ENCODE results near the gene USP34.
"Not testable (repeated sequence)": the region's sequence is repeated elsewhere in the genome, so short reads cannot be mapped to it uniquely, and the experiment has no call there.

Gene USP34

DNA sequence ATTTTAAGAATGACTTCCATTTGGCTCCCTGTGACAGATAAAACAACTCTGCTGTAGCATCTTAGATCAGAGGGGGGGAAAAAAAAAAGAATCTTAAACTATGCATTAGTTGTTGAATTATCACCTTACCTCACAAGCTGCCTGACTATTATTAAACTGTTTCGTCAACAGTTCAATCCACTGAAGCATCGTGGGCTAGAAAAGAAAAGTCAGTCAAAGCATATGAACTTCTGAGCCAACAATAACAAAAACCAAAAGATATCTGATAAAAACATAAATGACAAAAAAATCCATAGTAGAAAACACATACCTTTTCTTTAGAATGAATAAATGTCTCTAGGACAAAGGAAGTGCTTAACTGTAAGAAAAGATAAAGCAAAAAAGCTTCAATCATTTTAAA is 235.2 kb downstream of the USP34 start:
- DNase-seq: no peak

GRCh38 chr2:61233581-61233980 is 237.3 kb downstream of the USP34 start:
- DNase-seq: no peak

GRCh38 chr2:61229936-61230335 is 241.0 kb downstream of the USP34 start:
- no peak for DNase-seq

DNA sequence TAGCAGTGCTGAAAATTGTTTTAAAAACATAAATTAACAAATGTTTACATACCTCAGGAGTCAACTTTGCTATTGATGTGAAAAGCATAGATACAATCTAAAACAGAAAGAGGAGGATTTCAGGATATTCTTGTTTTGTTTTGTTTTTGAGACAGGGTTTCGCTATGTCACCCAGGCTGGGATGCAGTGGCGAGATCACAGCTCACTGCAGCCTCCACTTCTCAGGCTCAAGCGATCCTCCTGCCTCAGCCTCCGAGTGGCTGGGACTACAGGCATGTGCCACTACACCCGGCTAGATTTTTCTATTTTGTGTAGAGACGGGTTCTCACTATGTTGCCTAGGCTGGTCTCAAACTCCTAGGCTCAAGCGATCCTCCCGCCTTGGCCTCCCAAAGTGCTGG is 248.3 kb downstream of the USP34 start:
- DNase-seq: no peak

DNA sequence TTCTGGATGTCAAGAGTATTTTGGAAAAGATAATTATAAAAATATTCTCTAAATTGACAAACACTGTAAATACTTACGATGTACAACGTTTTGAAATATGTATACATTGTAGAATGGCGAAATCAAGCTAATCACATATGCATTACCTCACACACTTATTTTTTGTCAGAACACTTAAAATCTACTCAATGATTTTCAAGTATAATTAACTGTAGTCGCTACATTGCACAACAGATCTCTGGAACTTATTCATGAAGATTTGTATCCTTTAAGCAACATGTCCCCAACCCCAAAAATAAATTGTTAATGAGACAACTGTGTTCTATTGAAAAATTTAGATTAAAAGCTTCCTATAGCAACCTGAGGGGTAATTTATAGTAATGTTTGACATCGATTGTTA is 249.1 kb downstream of the USP34 start:
- DNase-seq: no peak

GRCh38 chr2:61220768-61221167 is 250.1 kb downstream of the USP34 start:
- DNase-seq: no peak

DNA sequence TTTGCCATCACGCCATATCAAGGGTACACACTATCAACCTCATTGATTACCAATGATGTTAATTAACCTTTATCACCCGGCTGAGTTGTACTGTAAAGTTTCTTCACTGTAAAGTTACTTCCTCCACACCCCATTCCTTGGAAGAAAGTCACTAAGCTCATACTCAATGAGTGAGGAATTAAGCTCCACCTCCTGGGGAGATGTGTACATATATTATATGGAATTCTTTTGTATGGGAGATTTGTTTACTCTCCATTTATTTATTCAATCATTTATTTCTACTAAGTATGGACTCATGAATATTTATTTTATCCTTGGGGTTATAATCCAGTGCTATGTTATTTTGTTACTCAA is 252.1 kb downstream of the USP34 start:
- no peak for DNase-seq

DNA sequence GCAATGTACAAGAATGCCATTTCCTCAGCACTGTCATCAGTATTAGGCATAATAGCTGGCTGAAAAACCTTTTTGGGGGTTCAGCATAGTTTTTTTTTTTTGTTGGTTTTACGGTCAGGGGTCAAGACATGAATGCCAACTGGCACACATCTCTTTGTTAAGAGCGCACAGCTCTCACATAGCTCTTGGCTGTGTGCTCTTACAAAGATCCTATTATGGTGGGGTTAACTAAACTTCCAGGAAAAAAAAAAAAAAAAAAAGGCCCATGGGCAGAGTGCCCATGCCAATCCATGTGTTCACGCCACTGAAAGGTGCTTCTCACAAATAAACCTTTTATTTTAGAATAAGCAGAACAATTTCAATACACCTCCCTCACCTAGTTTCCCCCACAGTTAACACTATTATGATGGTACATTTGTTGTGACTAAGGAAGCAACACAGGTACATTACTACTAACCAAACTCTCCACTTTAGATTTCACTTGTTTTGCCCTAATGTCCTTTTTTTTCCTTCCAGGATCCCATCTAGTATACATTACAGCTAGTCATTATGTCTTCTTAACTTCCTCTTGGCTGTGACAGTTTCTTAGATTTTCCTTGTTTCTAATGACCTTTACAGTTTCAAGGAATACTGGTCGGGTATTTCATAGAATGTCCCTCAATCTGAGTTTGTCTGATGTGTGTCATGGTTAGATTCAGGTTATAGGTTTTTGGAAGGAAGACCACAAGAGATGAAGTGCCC is 252.6 kb downstream of the USP34 start:
- no peak for DNase-seq

DNA sequence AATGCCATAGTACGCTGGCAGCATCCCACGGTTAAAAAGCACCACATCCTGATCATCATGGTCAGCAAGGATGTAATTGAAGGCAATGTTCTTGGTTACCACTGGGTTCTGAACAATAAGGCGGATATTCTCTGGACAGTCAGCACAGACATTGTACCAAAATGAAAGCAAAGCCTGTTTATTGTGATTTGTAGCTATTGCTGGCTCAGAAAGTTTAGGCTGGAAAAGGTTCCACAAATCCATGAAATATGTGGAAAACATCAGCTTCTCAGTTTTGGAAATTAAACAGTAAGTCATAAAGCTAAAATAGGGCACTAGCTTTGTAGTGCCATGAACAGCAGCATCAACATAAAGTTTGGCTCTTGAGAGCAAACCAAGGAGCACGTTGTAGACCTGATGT is 256.7 kb downstream of the USP34 start:
- no peak for DNase-seq

GRCh38 chr2:61210332-61210981 is 260.4 kb downstream of the USP34 start:
- DNase-seq: no peak

DNA sequence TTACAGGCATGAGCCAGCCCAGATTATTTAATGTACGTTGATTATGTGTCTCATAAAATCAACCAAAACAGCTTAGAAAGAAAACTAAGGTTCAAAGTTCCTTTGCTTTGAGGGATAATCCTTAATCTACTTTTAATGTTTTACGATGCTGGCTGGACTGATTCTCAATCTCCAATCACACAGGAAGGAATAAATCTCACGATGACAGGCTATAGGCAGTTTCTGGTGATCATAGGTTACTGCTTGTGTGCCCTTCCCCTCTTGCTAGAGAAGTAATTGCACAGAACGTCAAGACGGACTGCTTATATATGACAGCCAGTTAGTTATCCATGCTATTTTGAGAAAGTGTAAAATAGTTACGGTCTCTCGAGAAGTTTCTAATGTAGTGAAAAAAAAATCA is 265.8 kb downstream of the USP34 start:
- DNase-seq: no peak

GRCh38 chr2:61196671-61197070 is 274.2 kb downstream of the USP34 start:
- no peak for DNase-seq

- not testable (repeated sequence) for DNase-seq
These were observed 276.2 kb downstream of the USP34 start for GRCh38 chr2:61194646-61195045.

GRCh38 chr2:61193670-61194561 is 277.0 kb downstream of the USP34 start:
- DNase-seq: no peak

GRCh38 chr2:61187085-61187484 is 283.8 kb downstream of the USP34 start:
- no peak for DNase-seq

- no peak for DNase-seq
These were observed 285.6 kb downstream of the USP34 start for GRCh38 chr2:61185231-61185728.

DNA sequence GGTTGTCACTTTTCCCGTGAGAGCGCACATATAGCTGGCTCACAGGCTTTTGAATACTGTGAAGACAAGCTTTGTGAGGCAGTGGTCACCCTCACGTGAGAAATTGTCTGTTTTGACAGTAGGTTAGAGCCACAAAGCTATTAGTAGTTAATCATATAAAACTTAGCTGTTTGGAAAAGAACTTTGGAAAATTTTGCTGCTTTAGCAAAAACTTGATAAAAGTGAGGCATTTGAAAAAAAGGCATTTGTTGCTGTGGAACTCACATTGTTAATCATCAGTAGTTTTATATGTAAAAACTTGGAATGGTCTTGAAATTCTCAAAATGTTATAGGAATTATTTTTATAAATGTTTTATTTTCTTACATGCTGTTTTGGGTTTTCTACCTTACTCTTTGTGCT is 286.6 kb downstream of the USP34 start:
- DNase-seq: no peak

GRCh38 chr2:61183795-61184194 is 287.1 kb downstream of the USP34 start:
- DNase-seq: no peak

- no peak for DNase-seq
These were observed 288.9 kb downstream of the USP34 start for GRCh38 chr2:61182059-61182383.

GRCh38 chr2:61181382-61182058 is 289.4 kb downstream of the USP34 start:
- peak in 1 of 2 experiments; percentile 3 for DNase-seq

DNA sequence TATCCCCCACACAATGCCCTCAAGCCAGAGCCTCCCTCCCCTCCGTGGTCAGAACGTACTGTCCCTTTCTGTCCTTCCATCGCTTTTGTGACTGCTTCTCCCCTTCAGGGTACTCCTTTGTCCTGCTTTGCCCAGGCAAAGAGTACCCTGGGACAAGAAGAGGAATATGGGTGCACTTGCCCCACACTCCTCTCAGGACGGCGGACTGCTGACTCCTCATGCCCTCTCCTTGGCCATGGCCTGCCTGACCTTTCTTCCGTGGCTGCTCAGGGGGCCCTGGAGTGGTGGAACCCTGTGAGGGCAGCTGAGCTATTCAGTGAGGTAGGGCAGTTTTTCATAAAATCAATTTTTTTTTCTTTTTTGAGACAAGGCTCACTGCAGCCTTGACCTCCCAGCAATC is 290.2 kb downstream of the USP34 start:
- no peak for DNase-seq

GRCh38 chr2:61179701-61180639 is 290.9 kb downstream of the USP34 start:
- no peak for DNase-seq

All from cerebellar nuclear complex (tissue), 1 donor.